ENCODE measurements around the gene OR8D1.
"Not testable (repeated sequence)": the region's sequence is repeated elsewhere in the genome, so short reads cannot be mapped to it uniquely, and the experiment has no call there.

OR8D1 gene

DNA sequence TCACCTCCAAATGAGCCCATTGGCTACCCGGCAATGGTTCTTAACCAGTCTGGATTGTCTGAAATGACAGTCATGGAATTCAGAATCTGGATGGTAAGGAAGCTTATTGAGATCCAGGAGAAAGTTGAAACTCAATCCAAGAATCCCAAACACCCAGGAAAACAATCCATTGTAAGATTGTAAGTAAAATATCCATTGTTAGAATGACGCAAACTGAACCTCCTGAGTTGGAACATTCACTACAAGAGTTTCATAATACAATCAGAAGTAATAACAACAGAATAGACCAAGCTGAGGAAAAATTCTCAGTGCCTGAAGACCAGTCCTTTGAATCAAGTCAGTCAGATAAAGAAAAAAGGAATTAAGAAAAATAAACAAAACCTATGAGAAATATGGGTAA lies 35.5 kb downstream of the OR8D1 start:
- no peak for DNase-seq

DNA sequence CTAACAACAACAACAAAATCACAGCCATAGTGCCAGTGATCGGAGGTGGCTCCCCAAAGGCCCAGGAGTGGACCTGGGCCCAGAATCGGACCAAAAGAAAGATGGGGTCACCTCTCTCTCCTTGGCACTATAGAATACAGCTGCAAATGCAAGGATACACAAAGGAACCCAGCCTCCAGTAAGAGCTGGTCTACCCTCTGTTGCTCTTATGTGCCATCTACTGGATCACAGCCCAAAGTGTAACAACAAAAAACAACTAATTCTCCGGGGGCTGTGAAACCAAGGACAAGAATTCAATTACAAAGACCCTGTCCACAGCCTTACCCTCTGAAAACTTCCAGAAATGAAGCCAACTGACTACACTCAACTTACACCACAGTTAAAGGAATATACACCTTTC lies 35.9 kb downstream of the OR8D1 start:
- DNase-seq: no peak

DNA sequence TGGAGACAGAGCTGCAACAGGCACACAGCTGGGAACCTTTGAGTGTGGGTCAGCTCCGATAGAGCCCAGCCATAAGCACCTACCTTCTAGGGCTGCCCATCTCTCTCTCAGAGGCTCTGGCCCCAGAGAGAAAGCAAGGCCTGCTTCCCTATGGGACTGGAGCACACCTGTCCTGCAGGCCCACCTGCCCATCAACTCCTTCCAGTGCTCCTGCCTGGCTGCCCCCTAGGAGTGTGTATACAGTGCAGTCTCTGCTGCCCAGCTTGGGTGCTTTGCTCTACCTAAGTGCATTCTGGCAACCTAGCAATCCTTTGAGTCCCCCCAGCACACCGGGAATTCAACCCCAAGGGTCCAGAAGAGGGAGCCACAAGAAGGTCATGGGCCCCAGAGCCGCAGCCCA lies 36.5 kb downstream of the OR8D1 start:
- no peak for DNase-seq

DNA sequence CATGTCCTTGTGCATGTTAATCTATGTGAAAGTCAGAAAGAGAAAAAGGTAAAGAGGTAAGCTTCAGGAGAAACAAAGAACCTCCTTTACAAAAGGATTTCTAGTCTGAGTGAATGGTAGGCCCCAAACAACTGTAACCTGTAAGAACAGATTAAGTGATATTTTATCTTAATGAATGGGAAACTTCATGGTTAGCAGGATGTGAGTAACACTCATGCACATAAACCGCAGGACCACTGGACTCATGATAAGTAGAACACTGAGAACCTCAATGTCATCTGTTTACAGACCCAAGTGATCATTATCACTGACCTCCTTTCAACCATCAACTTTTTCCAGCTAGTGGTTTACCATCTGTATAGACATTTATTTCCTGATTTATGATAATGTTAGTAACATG lies 37.7 kb downstream of the OR8D1 start:
- DNase-seq: no peak

- no peak for DNase-seq
These were observed 39.7 kb downstream of the OR8D1 start for GRCh38 chr11:124274000-124274399.

DNA sequence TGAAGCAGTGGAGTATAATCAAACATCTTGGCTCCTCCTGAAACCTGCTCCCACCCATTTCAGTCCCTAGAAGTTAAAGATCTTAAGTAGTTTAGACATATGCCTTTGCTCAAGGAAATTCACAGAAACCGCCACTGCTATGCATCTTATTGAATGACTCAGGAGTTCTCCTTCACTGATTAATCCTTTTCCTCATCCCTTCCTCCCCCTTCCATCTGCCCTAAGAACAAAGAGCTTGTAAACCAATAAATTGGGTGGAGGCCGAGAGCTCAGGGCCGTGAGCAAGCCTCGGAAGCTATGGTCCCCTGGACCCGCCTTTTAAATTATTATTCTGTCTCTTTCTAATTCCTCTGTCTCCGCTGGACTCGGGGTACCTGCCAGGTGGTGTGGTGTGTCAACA lies 42.9 kb downstream of the OR8D1 start:
- DNase-seq: not testable (repeated sequence)

- not testable (repeated sequence) for DNase-seq
These were observed 48.7 kb downstream of the OR8D1 start for GRCh38 chr11:124265041-124265440.

- no peak for DNase-seq
These were observed 57.7 kb downstream of the OR8D1 start, which contains the start of gene OR8G5 for GRCh38 chr11:124256076-124256475. Gene OR8G5 (plus strand): TSS chr11:124256376. CDS start chr11:124264932, 8,556 bp downstream.
